OCI-LY1 (cell line): Measurements from ENCODE around the gene FGGY.

Experiments
- H2AFZ ChIP-seq: fragments of 200-600 bp; sonication (generic), shearing (Covaris generic); 2 replicates; pipeline ENCODE4 v1.6.0; 2014; ENCODE audit warnings: antibody characterized with exemption, mild to moderate bottlenecking, low read length
- H3F3A ChIP-seq: fragments of 200-600 bp; sonication (generic), shearing (Covaris generic); 2 replicates; pipeline ENCODE4 v1.6.0; 2014; ENCODE audit warnings: mild to moderate bottlenecking, antibody characterized with exemption, low read length, moderate library complexity; ENCODE audit not compliant: insufficient read depth
- H3K27ac ChIP-seq: fragments of 200-600 bp; sonication (generic); 2 replicates; pipeline ENCODE4 v1.5.1; 2014; ENCODE audit warnings: low read length, mixed run types, mild to moderate bottlenecking, low read depth; ENCODE audit not compliant: poor library complexity, severe bottlenecking
- H3K27me3 ChIP-seq: fragments of 200-600 bp; sonication (generic); 2 replicates; pipeline ENCODE4 v1.6.0; 2014; ENCODE audit warnings: antibody characterized with exemption, mild to moderate bottlenecking, low read length, moderate library complexity; ENCODE audit not compliant: insufficient read depth
- H3K36me3 ChIP-seq: fragments of 200-600 bp; sonication (generic); 2 replicates; pipeline ENCODE4 v1.6.1; 2014; ENCODE audit warnings: mild to moderate bottlenecking, antibody characterized with exemption, low read length, moderate library complexity, mixed read lengths; ENCODE audit not compliant: insufficient read depth
- H3K4me1 ChIP-seq: fragments of 200-600 bp; sonication (generic); 2 replicates; pipeline ENCODE4 v1.5.1; 2014; ENCODE audit warnings: mild to moderate bottlenecking, low read length, moderate library complexity; ENCODE audit not compliant: insufficient read depth, severe bottlenecking
- H3K4me2 ChIP-seq: fragments of 200-600 bp; sonication (generic), shearing (Covaris generic); 2 replicates; pipeline ENCODE4 v1.6.1; 2014; ENCODE audit warnings: low read length
- H3K4me3 ChIP-seq: fragments of 200-600 bp; sonication (generic); 2 replicates; pipeline ENCODE4 v1.5.1; 2014; ENCODE audit warnings: low read length, low read depth, mild to moderate bottlenecking, mixed read lengths; ENCODE audit not compliant: poor library complexity, severe bottlenecking
- H3K79me2 ChIP-seq: fragments of 200-600 bp; shearing (Covaris generic); 2 replicates; pipeline ENCODE4 v1.6.1; 2016; ENCODE audit warnings: mixed run types, low read length, mixed read lengths; ENCODE audit not compliant: insufficient read depth
- H3K9ac ChIP-seq: fragments of 200-600 bp; sonication (generic), shearing (Covaris generic); 2 replicates; pipeline ENCODE4 v1.6.1; 2014; ENCODE audit warnings: mild to moderate bottlenecking, low read length, mixed read lengths
- H3K9me2 ChIP-seq: fragments of 200-600 bp; sonication (generic), shearing (Covaris generic); 2 replicates; pipeline ENCODE4 v1.6.1; 2014; ENCODE audit warnings: low read depth, mild to moderate bottlenecking, low read length, mixed read lengths
- H3K9me3 ChIP-seq: fragments of 200-600 bp; shearing (Covaris generic); 2 replicates; pipeline ENCODE4 v1.6.1; 2014; ENCODE audit warnings: low read length, mixed read lengths
- H4K20me1 ChIP-seq: fragments of 200-600 bp; sonication (generic), shearing (Covaris generic); 2 replicates; pipeline ENCODE4 v1.6.0; 2016; ENCODE audit warnings: mild to moderate bottlenecking, low read length; ENCODE audit not compliant: insufficient read depth
- EZH2 ChIP-seq: fragments of 200-600 bp; sonication (generic), shearing (Covaris generic); IDR thresholded peaks from 2 replicates; pipeline ENCODE4 v1.8.0; 2017; ENCODE audit warnings: borderline replicate concordance, mixed run types, mild to moderate bottlenecking, antibody characterized with exemption, low read length, moderate library complexity, mixed read lengths
- TF ChIP-seq, protein P1 (sequence below): fragments of 200-600 bp; sonication (generic), shearing (Covaris generic); IDR thresholded peaks from 2 replicates; pipeline ENCODE4 v1.5.1; 2017; ENCODE audit warnings: mild to moderate bottlenecking, antibody characterized with exemption, low read length, moderate library complexity, mixed read lengths

The FGGY gene

DNA sequence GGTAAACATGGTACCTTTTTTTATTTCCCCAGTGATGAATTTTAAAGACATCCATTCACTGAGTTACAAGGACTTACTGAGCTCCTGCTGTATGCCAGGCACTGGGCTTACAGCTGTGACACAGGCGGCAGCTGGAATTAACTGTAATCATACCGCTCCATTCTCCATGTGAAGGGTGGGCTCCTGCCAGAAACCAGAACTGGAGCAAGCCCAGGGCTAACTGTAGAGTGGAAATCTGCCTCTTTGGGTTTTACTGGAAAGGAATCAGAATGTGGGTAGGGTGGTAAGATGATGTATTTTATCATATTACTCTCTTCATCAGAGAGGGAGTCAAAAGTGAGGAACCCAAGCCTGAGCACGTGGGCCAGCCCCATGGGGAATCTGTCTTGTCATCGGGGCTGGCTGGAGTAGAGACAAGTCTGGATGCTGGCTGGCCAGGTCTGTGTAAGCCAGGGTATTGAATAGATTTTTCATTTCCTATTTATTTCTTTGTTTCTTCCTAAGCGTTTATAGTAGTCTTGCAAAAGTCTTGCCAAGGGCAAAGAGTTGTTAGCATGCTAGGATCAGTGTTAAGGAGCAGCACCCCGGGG, 21.5 kb downstream of the FGGY start:
- no peaks in the 10 kb centered on the region for H3K79me2 ChIP-seq
- TF ChIP-seq EZH2: no peak
- TF ChIP-seq, protein P1, sequence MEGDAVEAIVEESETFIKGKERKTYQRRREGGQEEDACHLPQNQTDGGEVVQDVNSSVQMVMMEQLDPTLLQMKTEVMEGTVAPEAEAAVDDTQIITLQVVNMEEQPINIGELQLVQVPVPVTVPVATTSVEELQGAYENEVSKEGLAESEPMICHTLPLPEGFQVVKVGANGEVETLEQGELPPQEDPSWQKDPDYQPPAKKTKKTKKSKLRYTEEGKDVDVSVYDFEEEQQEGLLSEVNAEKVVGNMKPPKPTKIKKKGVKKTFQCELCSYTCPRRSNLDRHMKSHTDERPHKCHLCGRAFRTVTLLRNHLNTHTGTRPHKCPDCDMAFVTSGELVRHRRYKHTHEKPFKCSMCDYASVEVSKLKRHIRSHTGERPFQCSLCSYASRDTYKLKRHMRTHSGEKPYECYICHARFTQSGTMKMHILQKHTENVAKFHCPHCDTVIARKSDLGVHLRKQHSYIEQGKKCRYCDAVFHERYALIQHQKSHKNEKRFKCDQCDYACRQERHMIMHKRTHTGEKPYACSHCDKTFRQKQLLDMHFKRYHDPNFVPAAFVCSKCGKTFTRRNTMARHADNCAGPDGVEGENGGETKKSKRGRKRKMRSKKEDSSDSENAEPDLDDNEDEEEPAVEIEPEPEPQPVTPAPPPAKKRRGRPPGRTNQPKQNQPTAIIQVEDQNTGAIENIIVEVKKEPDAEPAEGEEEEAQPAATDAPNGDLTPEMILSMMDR: no peak
- no peaks in the 10 kb centered on the region for H3K27me3 ChIP-seq
- H3K4me1 ChIP-seq: no peaks in the 10 kb centered on the region
- H3K9me3 ChIP-seq: no peaks in the 10 kb centered on the region
- H4K20me1 ChIP-seq: no peaks in the 10 kb centered on the region
- H3F3A ChIP-seq: no peaks in the 10 kb centered on the region
- H3K27ac ChIP-seq: no peak overlapping the region
- H3K9me2 ChIP-seq: no peaks in the 10 kb centered on the region
- H3K4me2 ChIP-seq: no peak overlapping the region
- no peak overlapping the region for H2AFZ ChIP-seq
- H3K9ac ChIP-seq: no peak overlapping the region
- H3K36me3 ChIP-seq: no peaks in the 10 kb centered on the region
- H3K4me3 ChIP-seq: no peak overlapping the region

DNA sequence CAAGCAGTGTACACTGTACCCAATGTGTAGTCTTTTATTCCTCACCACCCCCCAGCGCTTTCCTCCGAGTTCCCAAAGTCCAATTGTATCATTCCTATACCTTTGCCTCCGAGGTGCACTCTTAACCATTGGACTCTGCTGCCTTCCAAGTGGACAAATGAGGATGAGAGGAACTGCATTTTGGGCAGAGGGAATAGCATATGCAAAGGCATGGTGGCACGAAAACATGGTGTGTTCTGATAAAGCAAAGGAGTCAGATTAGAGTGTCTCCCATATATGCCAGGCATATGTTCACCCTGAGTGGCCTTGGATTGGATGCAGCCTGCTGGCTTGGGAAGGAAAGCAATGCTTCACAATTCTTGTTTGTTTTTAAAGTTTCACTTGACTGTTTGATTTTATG, 25.5 kb downstream of the FGGY start:
- Histone ChIP-seq H4K20me1 (no peaks in the 10 kb centered on the region), H3K27me3 (no peaks in the 10 kb centered on the region), H3K4me1 (no peaks in the 10 kb centered on the region), H3K27ac (no peak overlapping the region), H3K9me3 (no peaks in the 10 kb centered on the region), H3K4me3 (no peak overlapping the region), H3K9ac (no peak overlapping the region), H3K9me2 (no peaks in the 10 kb centered on the region), H3F3A (no peaks in the 10 kb centered on the region), H3K79me2 (no peaks in the 10 kb centered on the region), H3K4me2 (no peak overlapping the region), H2AFZ (no peak overlapping the region), H3K36me3 (no peaks in the 10 kb centered on the region)
- TF ChIP-seq, protein P1: no peak
- no peak for TF ChIP-seq EZH2

DNA sequence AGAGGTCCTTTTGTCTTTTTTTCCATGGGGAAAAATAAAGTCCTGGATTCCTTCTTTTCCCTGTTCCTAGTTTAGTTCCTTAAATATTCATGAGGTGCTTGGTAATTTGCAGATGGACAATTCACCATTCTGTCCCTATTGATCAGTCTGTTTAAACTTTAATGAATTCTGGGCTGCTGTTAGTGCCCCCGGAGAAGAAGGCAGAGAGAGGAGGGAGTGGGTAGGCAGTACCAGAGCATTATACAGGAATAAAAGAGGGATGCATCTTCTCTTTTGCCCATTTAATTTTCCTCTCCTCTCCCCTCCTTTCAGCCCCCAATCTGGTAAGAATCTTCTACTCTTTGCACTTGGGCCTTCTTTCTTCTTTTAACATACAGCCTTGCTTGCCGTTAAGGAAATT, 25.9 kb downstream of the FGGY start:
- no peak overlapping the region for H3K27ac ChIP-seq
- H3K9me3 ChIP-seq: no peaks in the 10 kb centered on the region
- no peak for TF ChIP-seq EZH2
- TF ChIP-seq, protein P1: no peak

More for the DNA sequence above, 25.9 kb downstream of the FGGY start:
- no peaks in the 10 kb centered on the region for H3K9me2 ChIP-seq
- no peaks in the 10 kb centered on the region for H4K20me1 ChIP-seq
- no peak overlapping the region for H3K4me3 ChIP-seq
- H3K79me2 ChIP-seq: no peaks in the 10 kb centered on the region
- H3F3A ChIP-seq: no peaks in the 10 kb centered on the region
- no peaks in the 10 kb centered on the region for H3K4me1 ChIP-seq
- no peak overlapping the region for H3K9ac ChIP-seq
- H3K36me3 ChIP-seq: no peaks in the 10 kb centered on the region
- no peaks in the 10 kb centered on the region for H3K27me3 ChIP-seq
- no peak overlapping the region for H2AFZ ChIP-seq
- no peak overlapping the region for H3K4me2 ChIP-seq
